GM19023 (cell line): ENCODE data around the gene MVK.

Source experiments
- ATAC-seq: cut with Tn5 transposase; IDR thresholded peaks from one replicate; pipeline ENCODE4 v1.9.1; 2021; ENCODE audit warnings: mild to moderate bottlenecking, moderate library complexity; ENCODE audit not compliant: unreplicated experiment

The MVK gene

DNA sequence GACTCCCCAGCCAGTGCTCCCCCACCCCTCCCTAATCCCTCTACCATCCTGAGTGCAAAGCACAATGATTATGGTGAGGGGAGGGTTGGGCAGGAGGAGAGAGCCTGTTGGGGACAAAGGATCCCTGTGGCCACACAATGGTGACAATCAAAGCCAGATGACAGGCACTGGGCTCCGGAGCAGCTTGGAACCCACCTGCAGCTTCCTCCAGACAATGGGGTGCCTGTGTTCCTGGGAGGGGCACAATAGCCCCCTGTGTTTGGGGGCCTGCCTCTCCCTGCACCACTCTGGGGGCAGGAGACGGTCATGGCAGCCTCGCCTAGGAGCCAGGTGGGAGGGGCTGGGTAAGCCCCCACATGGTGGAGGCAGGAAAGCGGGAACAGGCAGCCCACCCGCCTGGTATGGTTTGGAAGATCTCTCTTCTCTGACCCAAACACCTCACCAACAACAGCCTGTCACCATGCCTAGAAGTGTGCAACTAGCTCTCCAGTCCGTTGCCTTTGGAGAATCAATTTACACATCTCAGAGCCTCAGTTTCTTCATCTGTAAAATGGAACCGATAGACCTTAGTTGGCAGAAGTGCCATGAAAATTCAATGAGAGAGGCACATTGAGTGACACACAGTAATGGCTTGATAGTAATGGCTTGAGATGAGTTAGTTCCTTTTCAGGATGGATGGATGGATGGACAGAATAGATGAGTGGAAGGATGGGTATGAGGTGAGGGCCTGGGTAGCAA, 53.0 kb downstream of the MVK start:
- no peak for ATAC-seq

- no peak for ATAC-seq
These were observed 54.0 kb downstream of the MVK start for GRCh38 chr12:109627633-109628032.

- no peak for ATAC-seq
These were observed 56.5 kb downstream of the MVK start for GRCh38 chr12:109630107-109630506.

GRCh38 chr12:109630815-109631214, 57.2 kb downstream of the MVK start:
- ATAC-seq = no peak

DNA sequence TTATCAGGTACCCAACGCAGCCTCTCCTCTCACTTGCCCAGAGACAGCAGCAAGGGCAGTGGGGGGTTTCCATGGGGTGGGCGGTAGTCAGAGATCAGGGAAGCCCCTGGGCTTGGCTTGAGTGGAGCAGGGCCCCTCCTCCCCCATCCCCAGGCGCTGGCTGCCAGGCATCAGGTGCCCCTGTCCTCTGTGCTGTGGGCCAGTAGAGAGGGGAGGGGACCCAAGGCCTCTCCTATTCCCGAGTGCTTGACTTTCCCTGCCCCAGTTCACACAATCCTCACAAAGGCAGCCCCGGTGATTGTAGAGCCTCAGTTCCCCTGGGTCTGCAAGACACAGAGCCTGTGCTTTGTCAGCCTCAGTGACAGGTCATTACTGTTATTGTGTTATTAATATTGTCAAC, 57.7 kb downstream of the MVK start:
- no peak for ATAC-seq

DNA sequence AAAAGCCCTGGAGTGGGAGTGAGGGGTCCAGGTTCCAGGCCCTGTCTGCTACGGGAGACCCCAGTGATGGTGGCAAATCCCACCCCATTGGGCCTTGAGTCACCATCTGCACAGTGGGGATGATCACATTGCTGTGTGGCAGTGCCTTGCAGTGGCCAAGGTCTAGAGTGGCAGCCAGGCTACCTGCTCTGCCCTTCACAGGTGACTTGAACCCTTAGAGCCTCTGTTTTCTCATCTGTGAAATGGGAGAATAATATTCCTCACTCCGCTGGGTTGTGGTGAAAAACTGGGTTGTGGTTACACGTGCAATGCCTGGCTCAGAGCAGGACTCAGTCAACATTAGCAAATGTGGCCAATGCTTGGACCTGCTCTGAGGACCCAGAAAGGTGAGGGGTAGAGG, 58.2 kb downstream of the MVK start:
- ATAC-seq = no peak

DNA sequence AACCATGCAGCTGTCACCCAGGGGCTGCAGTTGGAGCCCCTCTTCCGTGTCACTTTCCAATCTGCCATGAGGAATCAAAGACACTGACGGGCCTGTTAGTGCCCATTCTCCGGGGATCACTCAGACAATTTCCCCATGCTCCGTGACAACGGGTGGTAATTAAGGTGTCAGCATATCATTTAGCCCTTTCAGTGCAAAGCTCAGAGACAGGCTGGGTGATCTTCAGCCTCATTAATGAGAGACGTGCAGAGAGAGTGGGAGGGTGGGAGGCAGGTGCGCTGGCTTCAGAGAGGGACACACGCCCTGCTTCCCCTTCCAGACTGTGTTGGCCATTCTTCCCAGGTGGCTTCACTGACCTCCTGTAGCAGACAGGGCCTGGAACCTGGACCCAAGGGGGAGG, 58.7 kb downstream of the MVK start:
- no peak for ATAC-seq

GRCh38 chr12:109635717-109636116, 62.1 kb downstream of the MVK start:
- no peak for ATAC-seq

GRCh38 chr12:109637348-109637747, 63.8 kb downstream of the MVK start:
- ATAC-seq = no peak

GRCh38 chr12:109637996-109638395, 64.4 kb downstream of the MVK start:
- ATAC-seq = no peak

GRCh38 chr12:109638735-109639134, 65.1 kb downstream of the MVK start:
- no peak for ATAC-seq

GRCh38 chr12:109639151-109639872, 65.7 kb downstream of the MVK start:
- no peak for ATAC-seq

GRCh38 chr12:109640961-109641360, 67.4 kb downstream of the MVK start:
- ATAC-seq = no peak

DNA sequence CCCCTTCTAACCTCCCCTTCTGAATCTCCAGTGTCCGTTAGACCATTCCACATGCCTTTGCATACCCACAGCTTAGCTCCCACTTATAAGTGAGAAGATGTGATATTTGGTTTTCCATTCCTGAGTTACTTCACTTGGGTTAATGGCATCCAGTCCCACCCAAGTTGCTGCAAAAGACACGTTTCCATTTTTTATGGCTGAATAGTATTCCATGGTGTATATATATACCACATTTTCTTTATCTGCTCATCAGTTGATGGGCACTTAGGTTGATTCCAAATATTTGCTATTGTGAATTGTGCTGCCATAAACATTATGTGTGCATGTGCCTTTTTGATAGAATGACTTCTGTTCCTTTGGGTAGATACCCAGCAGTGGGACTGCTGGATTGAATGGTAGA, 67.8 kb downstream of the MVK start:
- no peak for ATAC-seq

- no peak for ATAC-seq
These were observed 69.0 kb downstream of the MVK start for GRCh38 chr12:109642506-109643132.

- no peak for ATAC-seq
These were observed 71.6 kb downstream of the MVK start for GRCh38 chr12:109645194-109645593.

DNA sequence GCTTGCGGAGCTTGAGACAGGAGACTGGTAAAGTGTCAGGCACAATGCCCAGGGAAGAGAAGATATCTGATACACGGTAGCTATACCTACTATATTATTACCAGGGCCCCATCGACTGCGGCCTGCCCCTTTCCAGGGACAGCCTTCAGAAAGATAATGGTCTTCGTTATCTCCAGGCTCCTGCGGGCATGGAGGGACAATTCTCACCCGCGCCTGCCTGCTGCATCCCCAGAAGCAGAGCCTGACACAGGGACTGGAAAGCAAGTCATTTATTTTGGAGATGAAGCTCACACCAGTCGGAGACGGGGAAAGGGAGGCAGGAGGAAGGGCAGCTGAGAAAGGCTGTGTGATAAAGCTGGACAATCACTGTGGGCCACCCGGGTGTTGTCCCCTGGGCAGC, 72.1 kb downstream of the MVK start:
- no peak for ATAC-seq
